AG04449 (cell line): Measurements from ENCODE around the gene UBASH3B.
A peak's percentile ranks its signal among the peaks of the same experiment; 100 is the strongest.

Experiments used
- CTCF ChIA-PET: fragments of 350-600 bp; formaldehyde crosslinking; extraction: SDS; loops from one replicate; lab custom pipeline; 2021; ENCODE audit warnings: antibody characterized with exemption; lab: Yijun Ruan, JAX
- POLR2A ChIA-PET: fragments of 400-600, 350-600 bp; formaldehyde crosslinking; extraction: SDS; loops from one replicate; lab custom pipeline; 2020; ENCODE audit warnings: antibody characterized with exemption, inconsistent platforms; lab: Yijun Ruan, JAX
- DNase-seq: peaks from one replicate; pipeline ENCODE4 v3.0.0-alpha.2; 2010; ENCODE audit warnings: low read depth, low spot score
- H3K4me3 ChIP-seq: 2 replicates; pipeline ENCODE4 v1.5.1; 2011; ENCODE audit warnings: low read depth, mild to moderate bottlenecking, control low read depth, low read length
- CTCF ChIP-seq: IDR thresholded peaks from one replicate; pipeline ENCODE4 v1.5.1; 2011; ENCODE audit warnings: mild to moderate bottlenecking, moderate library complexity, low read length, control low read depth, inconsistent platforms; ENCODE audit not compliant: insufficient read depth; ENCODE audit errors: missing control alignments

UBASH3B gene

GRCh38 chr11:122755409-122755808 lies 99.9 kb downstream of the UBASH3B start:
- CTCF ChIA-PET: interaction anchor here (0.7 to 7.3 kb wide), 18 partner anchors 10 to 299 kb away, joined by 3 to 71 read pairs (median 5); no protein-coding TSS in a partner anchor
- no peak for TF ChIP-seq CTCF
- H3K4me3 ChIP-seq: no peak overlapping the region
- DNase-seq: no peak
- POLR2A ChIA-PET: no interaction called here

GRCh38 chr11:122755941-122756340 lies 100.4 kb downstream of the UBASH3B start:
- TF ChIP-seq CTCF: no peak
- ChIA-PET POLR2A (no interaction called here), CTCF (interaction anchor here (0.7 to 7.3 kb wide), 15 partner anchors 9 to 298 kb away, joined by 3 to 71 read pairs (median 5); no protein-coding TSS in a partner anchor)
- no peak for DNase-seq
- H3K4me3 ChIP-seq: no peak overlapping the region

DNA sequence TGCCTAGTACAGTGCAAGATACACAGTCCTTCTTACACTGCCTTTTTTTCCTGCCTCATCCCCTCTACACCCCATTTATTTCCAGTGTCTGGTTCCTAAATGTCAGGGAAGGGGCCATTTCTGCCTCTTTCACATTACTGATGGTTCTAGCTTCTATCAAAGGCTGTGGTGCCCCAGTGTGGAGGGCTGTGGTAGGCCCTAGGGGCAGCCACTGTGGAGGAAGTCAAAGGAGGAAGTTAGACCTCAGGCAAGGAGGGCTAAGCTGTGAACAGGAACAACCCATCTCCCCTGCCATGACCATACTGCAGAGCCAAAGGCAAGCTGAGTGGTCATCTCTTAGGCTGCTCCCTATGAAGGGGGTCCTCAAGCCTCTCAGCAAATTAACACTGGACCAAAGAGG lies 100.9 kb downstream of the UBASH3B start:
- POLR2A ChIA-PET: no interaction called here
- DNase-seq: no peak
- CTCF ChIA-PET: interaction anchor here (0.7 to 7.3 kb wide), 11 partner anchors 9 to 298 kb away, joined by 3 to 71 read pairs (median 7); no protein-coding TSS in a partner anchor
- peak; percentile 6 for TF ChIP-seq CTCF
- H3K4me3 ChIP-seq: no peak overlapping the region

- CTCF ChIA-PET: interaction anchor here (4.0 to 7.3 kb wide), 3 partner anchors 8 to 125 kb away, joined by 27 to 71 read pairs (median 29); no protein-coding TSS in a partner anchor
- no peak overlapping the region for H3K4me3 ChIP-seq
- POLR2A ChIA-PET: no interaction called here
- DNase-seq: no peak
- no peak for TF ChIP-seq CTCF
Observed at GRCh38 chr11:122757201-122757600, 101.7 kb downstream of the UBASH3B start.

DNA sequence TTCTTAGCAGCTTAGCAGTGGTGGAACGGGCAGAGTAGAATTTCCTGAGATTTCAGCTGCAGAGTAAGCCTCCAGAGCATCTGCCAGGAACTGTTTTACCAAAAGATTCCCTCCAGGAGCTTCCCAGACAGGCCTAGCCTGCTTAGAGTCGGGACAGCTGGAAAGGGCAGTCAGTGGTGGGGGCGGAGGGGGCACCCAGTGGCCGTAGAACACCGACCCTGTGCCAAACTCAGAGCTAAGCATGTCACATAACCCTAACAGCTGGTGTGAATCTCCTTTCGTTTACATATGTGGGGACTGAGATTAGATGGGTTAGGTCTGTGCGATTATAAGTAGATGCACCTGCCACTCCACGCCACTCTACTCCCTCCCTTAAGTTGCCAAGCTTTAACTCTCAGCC lies 102.8 kb downstream of the UBASH3B start:
- DNase-seq: no peak
- ChIA-PET POLR2A (no interaction called here), CTCF (interaction anchor here (0.9 to 7.3 kb wide), 5 partner anchors 9 to 130 kb away, joined by 3 to 71 read pairs (median 4); no protein-coding TSS in a partner anchor)
- H3K4me3 ChIP-seq: no peak overlapping the region
- TF ChIP-seq CTCF: no peak

DNA sequence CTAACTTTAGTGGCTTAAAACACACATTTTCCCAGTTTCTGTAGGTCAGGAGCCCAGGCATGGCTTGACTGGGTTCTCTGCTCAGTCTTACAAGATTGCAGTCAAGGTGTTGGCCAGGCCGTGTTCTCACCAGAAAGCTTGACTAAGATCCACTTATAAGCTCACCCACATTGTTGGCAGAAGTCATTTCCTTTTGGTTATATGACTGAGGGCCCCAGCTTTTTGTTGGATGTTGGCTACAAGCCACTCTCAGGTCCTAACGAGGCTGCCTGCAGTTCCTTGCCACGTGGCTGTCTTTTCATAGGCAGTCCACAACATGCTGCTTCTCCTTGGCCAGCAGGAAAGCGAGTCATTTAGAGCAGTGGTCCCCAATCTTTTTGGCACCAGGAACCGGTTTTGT lies 103.5 kb downstream of the UBASH3B start:
- POLR2A ChIA-PET: no interaction called here
- TF ChIP-seq CTCF: no peak
- H3K4me3 ChIP-seq: no peak overlapping the region
- no peak for DNase-seq
- CTCF ChIA-PET: interaction anchor here (0.9 to 7.3 kb wide), 5 partner anchors 10 to 131 kb away, joined by 3 to 71 read pairs (median 4); no protein-coding TSS in a partner anchor
